Panc1 (cell line): ENCODE data around the gene RPAP3. TPM values are rescaled to one million over a fixed set of nuclear protein-coding genes. Genes with fewer than 3 reads are reported as not detected.

Experiments used
- ATAC-seq: fragments of 200-7000 bp; cut with Tn5 transposase; 2 replicates; pipeline ENCODE4 v1.9.1; 2020; ENCODE audit warnings: mild to moderate bottlenecking, moderate library complexity
- BruUV-seq: library from RNA; stranded (reverse); fragments of 400-500 nt; replicated peaks from 2 replicates; lab custom pipeline; 2021; lab: Mats Ljungman, UMichigan
- CTCF ChIA-PET: fragments of 300-600 bp; sonication (Branson Sonifier 250); formaldehyde crosslinking; loops from one replicate; lab custom pipeline; 2022; ENCODE audit warnings: antibody characterized with exemption; lab: Charles Lee
- POLR2A ChIA-PET: fragments of 300-600 bp; sonication (Branson Sonifier 250); formaldehyde crosslinking; loops from one replicate; lab custom pipeline; 2022; ENCODE audit warnings: antibody characterized with exemption; lab: Charles Lee
- DNase-seq: peaks from one replicate; pipeline ENCODE4 v3.0.0-alpha.2; 2010; ENCODE audit warnings: low read depth, low spot score
- H3K27ac ChIP-seq: 2 replicates; pipeline ENCODE4 v1.5.1; 2011; ENCODE audit warnings: mild to moderate bottlenecking, low read length, inconsistent platforms
- H3K27me3 ChIP-seq: fragments of 200-500 bp; sonication (Bioruptor generic); 2 replicates; pipeline ENCODE4 v1.6.0; 2014; ENCODE audit warnings: low read length, inconsistent platforms; ENCODE audit not compliant: control insufficient read depth, insufficient read depth
- H3K36me3 ChIP-seq: fragments of 200-500 bp; sonication (Bioruptor generic); 2 replicates; pipeline ENCODE4 v1.5.1; 2014; ENCODE audit warnings: inconsistent platforms, mild to moderate bottlenecking, low read length, moderate library complexity; ENCODE audit not compliant: control insufficient read depth, insufficient read depth
- H3K4me1 ChIP-seq: 2 replicates; pipeline ENCODE4 v1.5.1; 2011; ENCODE audit warnings: inconsistent platforms, mild to moderate bottlenecking, low read length, moderate library complexity; ENCODE audit not compliant: control insufficient read depth, insufficient read depth
- H3K4me3 ChIP-seq, 2 experiments: 2 replicates each; pipeline ENCODE4 v1.5.1; 2011 to 2012; ENCODE audit warnings: low read depth in 2 of 2, low read length in 2 of 2, mild to moderate bottlenecking in 2 of 2, inconsistent platforms in 1 of 2, moderate library complexity in 1 of 2
- H3K9me3 ChIP-seq: fragments of 200-500 bp; sonication (Bioruptor generic); 2 replicates; pipeline ENCODE4 v1.5.1; 2014; ENCODE audit warnings: low read depth, mild to moderate bottlenecking, inconsistent platforms, low read length, moderate library complexity; ENCODE audit not compliant: control insufficient read depth, insufficient read depth
- POLR2AphosphoS5 ChIP-seq: IDR thresholded peaks from 2 replicates; pipeline ENCODE4 v1.6.1; 2012; ENCODE audit warnings: mild to moderate bottlenecking, low read depth, low read length, moderate library complexity
- SIN3A ChIP-seq: IDR thresholded peaks from 2 replicates; pipeline ENCODE4 v1.6.1; 2012; ENCODE audit warnings: low read depth, mild to moderate bottlenecking, low read length, moderate library complexity, borderline replicate concordance; ENCODE audit not compliant: insufficient read depth
- TCF7L2 ChIP-seq: IDR thresholded peaks from 2 replicates; pipeline ENCODE4 v1.6.1; 2011; ENCODE audit warnings: mild to moderate bottlenecking, low read depth, low read length, inconsistent platforms
- in situ Hi-C: cut with HindIII; loops from 2 replicates; pipeline ENCODE4 v1.10.0; 2016; ENCODE audit warnings: low sequenced_read_pairs, low pct_unique_long_range_greater_than_20kb
- intact Hi-C: fragments of 100-400 bp; cut with micrococcal nuclease; formaldehyde crosslinking; loops from one replicate; pipeline ENCODE4 v1.10.0; 2022; ENCODE audit not compliant: unreplicated experiment
- total RNA-seq: library from RNA; stranded (reverse); gene quantifications from one replicate; pipeline ENCODE4 v1.2.1, GENCODE V29; 2021; ENCODE audit not compliant: unreplicated experiment
- TF ChIP-seq, protein P1 (sequence below): fragments of 450-650 bp; IDR thresholded peaks from 2 replicates; pipeline ENCODE4 v1.5.1; 2017; ENCODE audit warnings: mild to moderate bottlenecking
- TF ChIP-seq, protein P2 (sequence below), 2 experiments: IDR thresholded peaks; 2 replicates each; pipeline ENCODE4 v1.6.1; 2011 to 2012; ENCODE audit warnings: low read depth in 2 of 2, control low read depth in 1 of 2, low read length in 1 of 2, mild to moderate bottlenecking in 1 of 2, moderate library complexity in 1 of 2; ENCODE audit not compliant: insufficient read depth in 1 of 2

The RPAP3 gene
- total RNA-seq, 1 experiment from 2014 or later = 47.3 TPM

DNA sequence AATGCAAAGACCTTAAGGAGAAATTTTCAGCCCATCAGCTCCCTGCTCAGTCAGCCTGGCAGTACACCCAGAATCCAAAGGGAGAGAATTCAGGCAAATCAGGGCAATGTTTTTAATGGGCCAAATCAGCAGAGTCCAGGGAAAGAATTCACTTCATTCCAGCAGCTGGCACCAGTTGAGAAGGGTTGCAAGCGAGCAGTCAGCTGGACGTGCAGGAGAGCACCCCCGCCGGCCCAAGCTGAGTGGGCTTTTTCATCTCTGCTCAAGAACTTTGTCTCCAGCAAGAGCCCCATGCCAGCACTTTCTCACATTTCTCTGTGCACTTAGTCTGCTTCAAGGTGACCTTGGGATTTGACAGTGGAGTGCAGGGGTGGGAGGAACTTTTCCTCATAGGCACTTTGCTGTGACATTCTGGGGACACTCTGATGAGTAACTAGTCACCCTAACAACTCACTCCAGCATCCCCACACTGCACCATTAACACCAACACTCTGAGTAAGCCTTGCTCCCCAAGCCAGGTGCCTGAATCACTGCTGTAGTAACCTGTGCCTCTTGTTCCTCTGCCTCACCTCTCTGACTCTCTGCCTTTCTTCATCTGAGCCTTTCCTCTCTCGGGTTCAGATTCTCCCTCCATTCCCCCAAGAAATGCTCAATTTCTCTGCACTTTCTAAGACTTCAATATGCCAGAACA is 17.3 kb upstream of the RPAP3 start:
- intact Hi-C loops = no loop called here
- no peaks in the 10 kb centered on the region for H3K9me3 ChIP-seq

DNA sequence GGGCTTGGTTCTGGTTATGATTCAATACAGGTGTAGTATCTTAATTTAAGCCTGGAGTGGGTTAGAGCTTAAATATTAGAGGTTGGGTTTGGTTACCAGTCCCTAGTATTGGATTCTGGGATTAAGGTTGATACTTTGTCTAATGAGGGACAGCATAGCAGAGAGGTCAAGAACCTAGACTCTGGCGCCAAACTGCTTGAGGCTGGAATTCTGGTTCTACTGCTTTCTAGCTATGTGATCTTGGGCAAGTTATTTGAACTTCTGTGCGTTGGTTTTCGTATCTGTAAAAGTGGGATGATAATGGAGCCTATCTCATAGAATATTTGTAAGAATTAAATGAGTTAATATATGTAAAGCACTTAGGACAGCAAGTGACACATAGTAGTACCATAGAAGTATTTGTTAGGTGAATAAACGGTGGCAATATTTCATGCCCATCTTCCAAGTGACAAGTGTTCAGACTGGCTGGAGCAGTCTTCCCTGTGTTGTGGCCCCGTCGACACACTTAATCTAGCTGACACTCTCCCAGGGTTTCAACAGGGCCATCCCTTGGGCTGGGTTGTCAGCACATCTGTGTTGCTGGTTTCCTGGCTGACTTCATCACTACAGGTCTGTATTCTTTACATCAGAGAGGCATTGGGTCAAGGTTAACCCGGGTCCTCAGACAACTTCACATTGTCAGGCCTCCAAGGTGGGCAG is 16.5 kb upstream of the RPAP3 start:
- Histone ChIP-seq H3K4me3 (no peak overlapping the region), H3K9me3 (no peaks in the 10 kb centered on the region), H3K27me3 (no peaks in the 10 kb centered on the region), H3K36me3 (no peaks in the 10 kb centered on the region), H3K27ac (no peak overlapping the region), H3K4me1 (peaks cover 3% of the 10 kb centered on the region; the same call in 1 of the 2 replicates)
- DNase-seq = no peak
- in situ Hi-C loops = no loop called here
- TF ChIP-seq, protein P1, sequence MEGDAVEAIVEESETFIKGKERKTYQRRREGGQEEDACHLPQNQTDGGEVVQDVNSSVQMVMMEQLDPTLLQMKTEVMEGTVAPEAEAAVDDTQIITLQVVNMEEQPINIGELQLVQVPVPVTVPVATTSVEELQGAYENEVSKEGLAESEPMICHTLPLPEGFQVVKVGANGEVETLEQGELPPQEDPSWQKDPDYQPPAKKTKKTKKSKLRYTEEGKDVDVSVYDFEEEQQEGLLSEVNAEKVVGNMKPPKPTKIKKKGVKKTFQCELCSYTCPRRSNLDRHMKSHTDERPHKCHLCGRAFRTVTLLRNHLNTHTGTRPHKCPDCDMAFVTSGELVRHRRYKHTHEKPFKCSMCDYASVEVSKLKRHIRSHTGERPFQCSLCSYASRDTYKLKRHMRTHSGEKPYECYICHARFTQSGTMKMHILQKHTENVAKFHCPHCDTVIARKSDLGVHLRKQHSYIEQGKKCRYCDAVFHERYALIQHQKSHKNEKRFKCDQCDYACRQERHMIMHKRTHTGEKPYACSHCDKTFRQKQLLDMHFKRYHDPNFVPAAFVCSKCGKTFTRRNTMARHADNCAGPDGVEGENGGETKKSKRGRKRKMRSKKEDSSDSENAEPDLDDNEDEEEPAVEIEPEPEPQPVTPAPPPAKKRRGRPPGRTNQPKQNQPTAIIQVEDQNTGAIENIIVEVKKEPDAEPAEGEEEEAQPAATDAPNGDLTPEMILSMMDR = no peak
- TF ChIP-seq SIN3A (no peak), POLR2AphosphoS5 (no peak), TCF7L2 (no peak)
- TF ChIP-seq, protein P2, sequence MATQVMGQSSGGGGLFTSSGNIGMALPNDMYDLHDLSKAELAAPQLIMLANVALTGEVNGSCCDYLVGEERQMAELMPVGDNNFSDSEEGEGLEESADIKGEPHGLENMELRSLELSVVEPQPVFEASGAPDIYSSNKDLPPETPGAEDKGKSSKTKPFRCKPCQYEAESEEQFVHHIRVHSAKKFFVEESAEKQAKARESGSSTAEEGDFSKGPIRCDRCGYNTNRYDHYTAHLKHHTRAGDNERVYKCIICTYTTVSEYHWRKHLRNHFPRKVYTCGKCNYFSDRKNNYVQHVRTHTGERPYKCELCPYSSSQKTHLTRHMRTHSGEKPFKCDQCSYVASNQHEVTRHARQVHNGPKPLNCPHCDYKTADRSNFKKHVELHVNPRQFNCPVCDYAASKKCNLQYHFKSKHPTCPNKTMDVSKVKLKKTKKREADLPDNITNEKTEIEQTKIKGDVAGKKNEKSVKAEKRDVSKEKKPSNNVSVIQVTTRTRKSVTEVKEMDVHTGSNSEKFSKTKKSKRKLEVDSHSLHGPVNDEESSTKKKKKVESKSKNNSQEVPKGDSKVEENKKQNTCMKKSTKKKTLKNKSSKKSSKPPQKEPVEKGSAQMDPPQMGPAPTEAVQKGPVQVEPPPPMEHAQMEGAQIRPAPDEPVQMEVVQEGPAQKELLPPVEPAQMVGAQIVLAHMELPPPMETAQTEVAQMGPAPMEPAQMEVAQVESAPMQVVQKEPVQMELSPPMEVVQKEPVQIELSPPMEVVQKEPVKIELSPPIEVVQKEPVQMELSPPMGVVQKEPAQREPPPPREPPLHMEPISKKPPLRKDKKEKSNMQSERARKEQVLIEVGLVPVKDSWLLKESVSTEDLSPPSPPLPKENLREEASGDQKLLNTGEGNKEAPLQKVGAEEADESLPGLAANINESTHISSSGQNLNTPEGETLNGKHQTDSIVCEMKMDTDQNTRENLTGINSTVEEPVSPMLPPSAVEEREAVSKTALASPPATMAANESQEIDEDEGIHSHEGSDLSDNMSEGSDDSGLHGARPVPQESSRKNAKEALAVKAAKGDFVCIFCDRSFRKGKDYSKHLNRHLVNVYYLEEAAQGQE (IDR thresholded peaks at IDR 0.05; ENCODE audit: insufficient read depth in 1 of 2, low read depth in 2 of 2, low read length in 1 of 2) = no peak
- CTCF ChIA-PET = interaction anchor here (0.6 kb wide), 1 partner anchor 117 kb away, joined by 3 read pairs; no protein-coding TSS in a partner anchor
- BruUV-seq = no TSS peak
- intact Hi-C loops = no loop called here
- POLR2A ChIA-PET = no interaction called here
- ATAC-seq = no peak

More for the DNA sequence above, 17.3 kb upstream of the RPAP3 start:
- no TSS peak for BruUV-seq
- H3K36me3 ChIP-seq = no peaks in the 10 kb centered on the region
- DNase-seq (no peak), ATAC-seq (no peak)
- CTCF ChIA-PET = no interaction called here
- H3K4me3 ChIP-seq = no peak overlapping the region
- POLR2A ChIA-PET = no interaction called here
- in situ Hi-C loops = no loop called here
- H3K27ac ChIP-seq = no peak overlapping the region
- H3K27me3 ChIP-seq = no peaks in the 10 kb centered on the region
- H3K4me1 ChIP-seq = no peaks in the 10 kb centered on the region
- TF ChIP-seq SIN3A (no peak), POLR2AphosphoS5 (no peak), TCF7L2 (no peak)
- TF ChIP-seq, protein P2 (IDR thresholded peaks at IDR 0.05; ENCODE audit: insufficient read depth in 1 of 2, low read depth in 2 of 2, low read length in 1 of 2) = no peak
- TF ChIP-seq, protein P1 = no peak
